Loucy (cell line): ENCODE results near the gene TPRG1L.

Experiments used
- H2AFZ ChIP-seq: fragments of 200-600 bp; sonication (generic); 2 replicates; pipeline ENCODE4 v1.6.0; 2016; ENCODE audit warnings: antibody characterized with exemption, mild to moderate bottlenecking, low read length, moderate library complexity
- H3F3A ChIP-seq: fragments of 200-600 bp; 2 replicates; pipeline ENCODE4 v1.6.0; 2016; ENCODE audit warnings: antibody characterized with exemption, low read depth, mild to moderate bottlenecking
- H3K27me3 ChIP-seq: fragments of 200-600 bp; sonication (generic); 2 replicates; pipeline ENCODE4 v1.6.1; 2014; ENCODE audit warnings: low read length, mild to moderate bottlenecking; ENCODE audit not compliant: insufficient read depth, poor library complexity, severe bottlenecking
- H3K36me3 ChIP-seq: fragments of 200-600 bp; sonication (generic); 2 replicates; pipeline ENCODE4 v1.6.1; 2016; ENCODE audit warnings: low read length; ENCODE audit not compliant: insufficient read depth
- H3K4me1 ChIP-seq: fragments of 200-600 bp; sonication (generic); 2 replicates; pipeline ENCODE4 v1.5.1; 2014; ENCODE audit warnings: low read length, mild to moderate bottlenecking; ENCODE audit not compliant: insufficient read depth, poor library complexity, severe bottlenecking
- H3K4me2 ChIP-seq: fragments of 200-600 bp; sonication (generic); 2 replicates; pipeline ENCODE4 v1.6.0; 2014; ENCODE audit warnings: antibody characterized with exemption, low read length, low read depth, mild to moderate bottlenecking; ENCODE audit not compliant: poor library complexity, severe bottlenecking
- H3K4me3 ChIP-seq: fragments of 200-600 bp; sonication (generic); 2 replicates; pipeline ENCODE4 v1.5.1; 2014; ENCODE audit warnings: low read length, mild to moderate bottlenecking, mixed read lengths; ENCODE audit not compliant: poor library complexity, severe bottlenecking
- H3K79me2 ChIP-seq: fragments of 200-600 bp; sonication (generic); 2 replicates; pipeline ENCODE4 v1.6.1; 2014; ENCODE audit warnings: low read length; ENCODE audit not compliant: insufficient read depth
- H3K9ac ChIP-seq: fragments of 200-600 bp; sonication (generic); 2 replicates; pipeline ENCODE4 v1.6.0; 2014; ENCODE audit warnings: mild to moderate bottlenecking, low read depth, low read length, moderate library complexity; ENCODE audit not compliant: poor library complexity, severe bottlenecking
- H3K9me2 ChIP-seq: fragments of 200-600 bp; sonication (generic); replicated peaks from 2 replicates; pipeline ENCODE4 v1.6.1; 2016; ENCODE audit warnings: low read depth, low read length, mixed read lengths
- H3K9me3 ChIP-seq: fragments of 200-600 bp; sonication (generic); 2 replicates; pipeline ENCODE4 v1.6.1; 2014; ENCODE audit warnings: mild to moderate bottlenecking, antibody characterized with exemption, low read length, low read depth; ENCODE audit not compliant: insufficient read depth
- H4K20me1 ChIP-seq: fragments of 200-600 bp; sonication (generic); 2 replicates; pipeline ENCODE4 v1.6.0; 2014; ENCODE audit warnings: antibody characterized with exemption, low read length, mild to moderate bottlenecking; ENCODE audit not compliant: insufficient read depth, poor library complexity, severe bottlenecking
- EZH2phosphoT487 ChIP-seq: fragments of 200-600 bp; IDR thresholded peaks from 2 replicates; pipeline ENCODE4 v1.6.1; 2018; ENCODE audit warnings: antibody characterized with exemption, mild to moderate bottlenecking, moderate library complexity, borderline replicate concordance
- TF ChIP-seq, protein P1 (sequence below): fragments of 200-600 bp; sonication (generic); conservative IDR thresholded peaks from 2 replicates; pipeline ENCODE4 v1.5.1; 2014; ENCODE audit warnings: mild to moderate bottlenecking, antibody characterized with exemption, low read length

The TPRG1L gene

DNA sequence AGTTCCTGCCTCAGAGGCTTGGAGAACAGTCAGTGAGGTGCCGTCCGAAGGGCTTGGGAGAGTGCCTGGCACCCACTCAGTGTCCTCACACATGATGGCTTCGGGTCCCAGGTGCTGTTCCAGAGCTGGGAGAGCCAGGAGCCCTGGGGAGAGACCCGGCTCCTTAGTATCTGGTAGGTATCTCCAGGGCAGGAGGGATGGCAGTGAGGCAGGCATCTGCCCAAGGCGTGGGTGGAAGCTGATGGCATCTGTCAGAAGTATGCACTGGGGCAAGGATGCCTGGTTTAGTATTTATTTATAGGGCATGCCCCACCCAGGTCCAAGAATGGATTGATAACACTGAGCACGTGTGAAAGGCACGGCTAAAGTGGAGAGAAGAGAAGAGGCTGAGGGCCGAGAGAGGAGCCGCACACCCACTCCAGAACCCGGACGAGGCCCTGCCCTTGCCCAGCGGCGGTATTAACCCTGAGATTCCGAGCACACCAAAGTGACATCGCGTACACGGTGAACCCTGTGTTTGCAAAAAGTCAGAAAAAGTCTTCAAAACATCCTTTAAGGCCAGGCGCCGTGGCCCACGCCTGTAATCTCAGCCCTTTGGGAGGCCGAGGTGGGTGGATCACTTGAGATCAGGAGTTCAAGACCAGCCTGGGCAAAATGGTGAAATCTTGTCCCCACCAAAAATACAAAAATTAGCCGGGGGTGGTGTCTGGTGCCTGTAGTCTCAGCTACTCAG lies 29.9 kb downstream of the TPRG1L start:
- H3K9me3 ChIP-seq: no peaks in the 10 kb centered on the region
- TF ChIP-seq EZH2phosphoT487: no peak
- TF ChIP-seq, protein P1, sequence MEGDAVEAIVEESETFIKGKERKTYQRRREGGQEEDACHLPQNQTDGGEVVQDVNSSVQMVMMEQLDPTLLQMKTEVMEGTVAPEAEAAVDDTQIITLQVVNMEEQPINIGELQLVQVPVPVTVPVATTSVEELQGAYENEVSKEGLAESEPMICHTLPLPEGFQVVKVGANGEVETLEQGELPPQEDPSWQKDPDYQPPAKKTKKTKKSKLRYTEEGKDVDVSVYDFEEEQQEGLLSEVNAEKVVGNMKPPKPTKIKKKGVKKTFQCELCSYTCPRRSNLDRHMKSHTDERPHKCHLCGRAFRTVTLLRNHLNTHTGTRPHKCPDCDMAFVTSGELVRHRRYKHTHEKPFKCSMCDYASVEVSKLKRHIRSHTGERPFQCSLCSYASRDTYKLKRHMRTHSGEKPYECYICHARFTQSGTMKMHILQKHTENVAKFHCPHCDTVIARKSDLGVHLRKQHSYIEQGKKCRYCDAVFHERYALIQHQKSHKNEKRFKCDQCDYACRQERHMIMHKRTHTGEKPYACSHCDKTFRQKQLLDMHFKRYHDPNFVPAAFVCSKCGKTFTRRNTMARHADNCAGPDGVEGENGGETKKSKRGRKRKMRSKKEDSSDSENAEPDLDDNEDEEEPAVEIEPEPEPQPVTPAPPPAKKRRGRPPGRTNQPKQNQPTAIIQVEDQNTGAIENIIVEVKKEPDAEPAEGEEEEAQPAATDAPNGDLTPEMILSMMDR: no peak
- H3K36me3 ChIP-seq: no peaks in the 10 kb centered on the region
- H4K20me1 ChIP-seq: no peaks in the 10 kb centered on the region
- no peaks in the 10 kb centered on the region for H3F3A ChIP-seq
- H3K9ac ChIP-seq: no peak overlapping the region
- no peak overlapping the region for H2AFZ ChIP-seq
- no peak overlapping the region for H3K4me2 ChIP-seq
- H3K4me3 ChIP-seq: no peak overlapping the region
- no peaks in the 10 kb centered on the region for H3K4me1 ChIP-seq
- H3K79me2 ChIP-seq: peaks cover under 1% of the 10 kb centered on the region; the same call in 1 of the 2 replicates
- H3K9me2 ChIP-seq: no peaks in the 10 kb centered on the region
- no peaks in the 10 kb centered on the region for H3K27me3 ChIP-seq

DNA sequence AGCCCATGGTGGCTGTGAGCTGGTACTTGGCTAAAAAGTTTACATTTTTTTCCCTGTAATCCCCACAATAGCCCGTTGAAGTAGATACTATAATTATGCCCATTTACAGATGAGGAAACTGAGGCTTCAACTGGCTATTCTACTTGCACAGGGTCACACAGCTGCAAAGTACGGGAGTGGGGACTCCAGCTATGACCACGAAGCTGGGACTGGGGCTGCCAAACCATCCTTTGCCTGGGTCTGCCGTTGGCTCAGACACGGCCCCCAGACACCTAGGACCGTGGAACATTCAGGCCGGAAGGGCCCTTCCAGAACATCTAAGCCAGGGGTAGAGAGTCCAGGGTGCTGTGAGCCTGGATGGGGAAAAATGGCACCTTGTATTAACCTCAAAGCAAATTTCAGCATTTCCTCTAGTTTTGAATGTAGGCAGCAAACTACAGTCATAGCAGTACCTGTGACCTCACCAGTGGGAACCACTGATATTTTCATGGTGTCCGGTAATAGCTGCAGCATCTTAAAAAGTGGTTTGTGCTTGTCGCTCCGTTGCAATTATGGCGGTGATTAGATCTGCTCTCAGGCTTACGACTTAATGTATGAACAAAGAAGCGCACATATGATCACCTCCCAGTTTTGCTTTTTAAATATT lies 31.8 kb downstream of the TPRG1L start:
- Histone ChIP-seq H3K9me2 (no peaks in the 10 kb centered on the region), H3K4me3 (no peak overlapping the region), H3K9ac (no peak overlapping the region), H4K20me1 (no peaks in the 10 kb centered on the region), H3K4me1 (no peaks in the 10 kb centered on the region), H3K36me3 (no peaks in the 10 kb centered on the region), H3K27me3 (no peaks in the 10 kb centered on the region), H3K4me2 (no peak overlapping the region), H3K79me2 (no peaks in the 10 kb centered on the region), H2AFZ (no peak overlapping the region), H3K9me3 (no peaks in the 10 kb centered on the region), H3F3A (no peaks in the 10 kb centered on the region)
- no peak for TF ChIP-seq EZH2phosphoT487
- TF ChIP-seq, protein P1: no peak

GRCh38 chr1:3657096-3657475 lies 32.3 kb downstream of the TPRG1L start:
- Histone ChIP-seq H3K4me1 (no peaks in the 10 kb centered on the region), H2AFZ (no peak overlapping the region), H3K9me2 (no peaks in the 10 kb centered on the region), H3K79me2 (no peaks in the 10 kb centered on the region), H3K4me3 (no peak overlapping the region), H3K27me3 (no peaks in the 10 kb centered on the region), H3K9ac (no peak overlapping the region), H3F3A (no peaks in the 10 kb centered on the region), H3K9me3 (no peaks in the 10 kb centered on the region), H3K36me3 (no peaks in the 10 kb centered on the region), H3K4me2 (no peak overlapping the region), H4K20me1 (no peaks in the 10 kb centered on the region)
- no peak for TF ChIP-seq EZH2phosphoT487
- TF ChIP-seq, protein P1: no peak
